K562 (cell line): ENCODE measurements around the gene GABARAPL1. TPM values are rescaled to one million over a fixed set of nuclear protein-coding genes. Genes with fewer than 3 reads are reported as not detected.

Source experiments
- CEBPB ChIP-seq: fragments of 450-650 bp; IDR thresholded peaks from 2 replicates; pipeline ENCODE4 v1.6.1; 2016; ENCODE audit warnings: missing genetic modification characterization, missing compliant biosample characterization
- DLX4 ChIP-seq: fragments of 250-450 bp; sonication (Bioruptor Pico); IDR thresholded peaks from 2 replicates; pipeline ENCODE4 v1.6.1; 2021; ENCODE audit warnings: mild to moderate bottlenecking
- EHMT2 ChIP-seq: fragments of 450-650 bp; IDR thresholded peaks from 2 replicates; pipeline ENCODE4 v1.6.1; 2018; ENCODE audit warnings: antibody characterized with exemption
- HSF4 ChIP-seq: fragments of 250-450 bp; sonication (Bioruptor Pico); IDR thresholded peaks from 2 replicates; pipeline ENCODE4 v2.1.2; 2022; ENCODE audit warnings: mild to moderate bottlenecking, moderate library complexity, borderline replicate concordance
- MCM7 ChIP-seq, 2 experiments: fragments of 450-650 bp; IDR thresholded peaks; 2 replicates each; pipeline ENCODE4 v1.6.1; 2016 to 2018
- NFE2L1 ChIP-seq: fragments of 450-650 bp; IDR thresholded peaks from 2 replicates; pipeline ENCODE4 v1.6.1; 2016; ENCODE audit warnings: missing genetic modification characterization, low read depth, mild to moderate bottlenecking, missing compliant biosample characterization, moderate library complexity, borderline replicate concordance
- PPARD ChIP-seq: fragments of 250-450 bp; sonication (Bioruptor Pico); IDR thresholded peaks from 2 replicates; pipeline ENCODE4 v1.8.0; 2022; ENCODE audit warnings: inconsistent platforms, mild to moderate bottlenecking, moderate library complexity
- TRIM24 ChIP-seq, 2 experiments: fragments of 450-650 bp; IDR thresholded peaks; 2 replicates each; pipeline ENCODE4 v1.6.1; 2016
- ZNF318 ChIP-seq, 2 experiments: fragments of 450-650 bp; IDR thresholded peaks; 2 replicates each; pipeline ENCODE4 v1.6.1; 2016; ENCODE audit warnings: mild to moderate bottlenecking in 2 of 2, borderline replicate concordance in 1 of 2, low read depth in 1 of 2, moderate library complexity in 1 of 2
- polyA plus RNA-seq, 8 experiments: library from polyadenylated mRNA; depleted of rRNA in 4 of 8; stranded (reverse) in 5 of 8; unstranded in 3 of 8; fragments of >200 nt; fragmentation: Nextera tagmentation in 2 of 8; fragmentation: Illumina TruSeq in 1 of 8; extraction: Ambion mirVana in 2 of 8; extraction: Trizol in 1 of 8; gene quantifications; 2 replicates each; pipeline versions ENCODE4 v1.2.1 to v1.2.3, GENCODE V29; 2011 to 2014; ENCODE audit warnings: inconsistent platforms in 1 of 8, missing spikeins in 1 of 8
- total RNA-seq, 7 experiments: library from RNA; depleted of rRNA in 6 of 7; stranded (reverse); fragments of >200 nt in 6 of 7; fragmentation: Illumina TruSeq in 2 of 7; extraction: Trizol in 2 of 7; gene quantifications; 2 replicates each; pipeline versions ENCODE4 v1.2.1 to v1.2.3, GENCODE V29; 2011 to 2021; ENCODE audit warnings: low replicate concordance in 1 of 7
- TF ChIP-seq, protein P1 (sequence below): sonication (generic); formaldehyde crosslinking; IDR thresholded peaks from 2 replicates; pipeline ENCODE4 v1.8.1; 2022; ENCODE audit warnings: missing genetic modification reagents

GABARAPL1 gene
- total and polyA plus RNA-seq, 9 of the 15 experiments (the other 6 are each of a cell fraction or from before 2014, with no cell fraction given): 2.3 to 15.9 (median 11.3) TPM

DNA sequence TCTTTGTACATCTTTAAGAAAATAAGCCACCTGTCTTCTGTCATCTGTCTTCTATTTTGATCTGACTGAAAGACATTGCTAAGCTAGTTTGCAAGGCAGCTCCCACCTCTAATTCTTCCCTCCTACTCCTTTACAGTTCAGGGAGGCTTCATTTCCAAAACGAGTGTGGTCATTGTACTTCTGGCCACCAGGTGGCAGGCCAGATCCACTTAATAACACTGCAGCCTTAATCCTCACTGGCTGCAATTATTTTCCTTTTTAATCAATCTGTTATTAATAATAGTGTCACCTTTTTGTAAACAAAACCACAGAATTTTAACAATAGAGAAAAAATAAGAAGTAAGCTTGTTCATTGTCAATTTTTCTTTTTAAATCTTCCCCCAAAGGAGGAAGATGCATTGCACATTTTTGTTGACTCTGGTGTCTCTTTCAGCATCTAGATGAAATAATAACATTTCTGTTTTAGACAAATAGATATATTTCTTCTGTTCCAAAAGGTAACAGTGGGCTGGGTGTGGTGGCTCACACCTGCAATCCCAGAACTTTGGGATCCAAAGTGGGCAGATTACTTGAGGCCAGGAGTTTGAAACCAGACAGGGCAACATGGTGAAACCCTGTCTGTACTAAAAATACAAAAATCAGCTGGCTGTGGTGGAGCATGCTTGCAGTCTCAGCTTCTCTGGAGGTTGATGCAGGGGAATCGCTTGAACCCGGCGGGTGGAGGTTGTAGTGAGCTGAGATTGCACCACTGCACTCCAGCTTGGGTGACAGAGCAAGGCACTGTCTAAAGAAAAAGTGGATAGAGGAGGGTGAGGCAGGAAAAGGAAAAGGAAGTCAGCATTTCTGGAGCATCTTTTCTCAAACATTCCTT lies 23.3 kb downstream of the GABARAPL1 start (continued):
- TF ChIP-seq NFE2L1 (tag) (no peak), PPARD (CRISPR knock-in tag) (no peak), MCM7 (IDR thresholded peaks at IDR 0.05) (no peak), HSF4 (CRISPR knock-in tag) (no peak), TRIM24 (IDR thresholded peaks at IDR 0.05) (no peak), CEBPB (tag) (no peak), EHMT2 (no peak), ZNF318 (IDR thresholded peaks at IDR 0.05; ENCODE audit: borderline replicate concordance in 1 of 2, low read depth in 1 of 2) (no peak), DLX4 (CRISPR knock-in tag) (no peak)
- TF ChIP-seq, protein P1, sequence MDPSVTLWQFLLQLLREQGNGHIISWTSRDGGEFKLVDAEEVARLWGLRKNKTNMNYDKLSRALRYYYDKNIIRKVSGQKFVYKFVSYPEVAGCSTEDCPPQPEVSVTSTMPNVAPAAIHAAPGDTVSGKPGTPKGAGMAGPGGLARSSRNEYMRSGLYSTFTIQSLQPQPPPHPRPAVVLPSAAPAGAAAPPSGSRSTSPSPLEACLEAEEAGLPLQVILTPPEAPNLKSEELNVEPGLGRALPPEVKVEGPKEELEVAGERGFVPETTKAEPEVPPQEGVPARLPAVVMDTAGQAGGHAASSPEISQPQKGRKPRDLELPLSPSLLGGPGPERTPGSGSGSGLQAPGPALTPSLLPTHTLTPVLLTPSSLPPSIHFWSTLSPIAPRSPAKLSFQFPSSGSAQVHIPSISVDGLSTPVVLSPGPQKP (CRISPR knock-in tag): no peak
